Stimulated activated CD4-positive, alpha-beta T cell treated with anti-CD3 and anti-CD28 coated beads, Interleukin-1b, Interleukin-23, amount 100 ng/mL, for 1 hour (primary cell): Measurements from ENCODE around the gene LIF.

ENCODE experiments used
- DNase-seq, 2 donors: peaks; one replicate each; pipeline ENCODE4 v3.0.0-alpha.2; 2020; ENCODE audit warnings: low read depth in 2 of 2

LIF gene

GRCh38 chr22:30245985-30246813 is at the start of gene LIF:
TSS of gene LIF (minus strand) at chr22:30246759. CDS start at chr22:30246695, 64 bp downstream.
- no peak for DNase-seq

GRCh38 chr22:30296324-30296723 is 49.8 kb upstream of the LIF start:
- no peak for DNase-seq

- DNase-seq, result no peak
These were observed 49.0 kb upstream of the LIF start for GRCh38 chr22:30295576-30295975.

- no peak for DNase-seq
These were observed 48.3 kb upstream of the LIF start for GRCh38 chr22:30294830-30295229.

- no peak for DNase-seq
These were observed 47.5 kb upstream of the LIF start for GRCh38 chr22:30294066-30294465.

- no peak for DNase-seq
These were observed 46.5 kb upstream of the LIF start for GRCh38 chr22:30293026-30293425.

DNA sequence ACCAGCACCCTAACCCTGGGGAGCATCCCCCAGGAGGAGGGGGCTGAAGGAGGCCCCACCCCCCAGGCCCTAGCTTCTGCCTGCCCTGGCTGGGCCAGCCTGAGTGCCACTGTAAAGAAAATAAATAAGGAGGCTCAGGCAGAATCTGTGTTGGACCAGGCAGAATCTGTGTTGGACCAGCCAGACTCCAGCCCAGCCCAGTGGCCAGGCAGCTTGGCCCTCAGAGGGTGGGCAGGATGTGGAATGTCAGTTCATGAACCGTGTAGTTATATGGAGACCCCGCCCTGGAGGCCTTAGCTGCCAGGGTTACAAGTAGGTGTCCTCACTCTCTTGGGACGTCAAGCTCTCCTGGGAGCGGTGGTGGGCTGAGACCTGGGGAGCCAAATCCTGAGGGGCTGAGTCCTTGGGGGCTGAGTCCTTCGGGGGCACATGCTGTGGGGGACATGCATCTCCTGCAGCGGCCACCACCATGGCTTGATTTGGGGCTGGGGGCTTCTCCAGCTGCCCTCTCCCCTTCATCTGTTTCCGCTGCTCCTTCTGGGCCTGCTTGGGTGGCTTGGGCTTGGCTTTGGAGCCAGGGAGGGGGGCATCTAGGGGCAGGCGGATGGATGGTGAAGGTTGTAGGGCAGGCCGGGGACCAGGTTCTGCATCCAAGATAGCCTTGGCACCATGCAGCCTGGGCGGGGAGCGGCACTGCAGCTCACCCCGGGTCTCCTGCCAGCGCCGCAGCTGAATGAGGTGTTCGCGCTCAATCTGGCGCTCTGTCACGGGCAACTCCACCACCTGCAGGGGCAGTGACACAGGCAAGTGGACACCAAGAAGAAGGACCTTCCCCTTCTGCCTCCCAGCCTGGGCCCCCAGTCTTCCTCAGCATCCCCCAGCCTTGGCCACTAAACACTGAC is 45.8 kb upstream of the LIF start:
- no peak for DNase-seq

DNA sequence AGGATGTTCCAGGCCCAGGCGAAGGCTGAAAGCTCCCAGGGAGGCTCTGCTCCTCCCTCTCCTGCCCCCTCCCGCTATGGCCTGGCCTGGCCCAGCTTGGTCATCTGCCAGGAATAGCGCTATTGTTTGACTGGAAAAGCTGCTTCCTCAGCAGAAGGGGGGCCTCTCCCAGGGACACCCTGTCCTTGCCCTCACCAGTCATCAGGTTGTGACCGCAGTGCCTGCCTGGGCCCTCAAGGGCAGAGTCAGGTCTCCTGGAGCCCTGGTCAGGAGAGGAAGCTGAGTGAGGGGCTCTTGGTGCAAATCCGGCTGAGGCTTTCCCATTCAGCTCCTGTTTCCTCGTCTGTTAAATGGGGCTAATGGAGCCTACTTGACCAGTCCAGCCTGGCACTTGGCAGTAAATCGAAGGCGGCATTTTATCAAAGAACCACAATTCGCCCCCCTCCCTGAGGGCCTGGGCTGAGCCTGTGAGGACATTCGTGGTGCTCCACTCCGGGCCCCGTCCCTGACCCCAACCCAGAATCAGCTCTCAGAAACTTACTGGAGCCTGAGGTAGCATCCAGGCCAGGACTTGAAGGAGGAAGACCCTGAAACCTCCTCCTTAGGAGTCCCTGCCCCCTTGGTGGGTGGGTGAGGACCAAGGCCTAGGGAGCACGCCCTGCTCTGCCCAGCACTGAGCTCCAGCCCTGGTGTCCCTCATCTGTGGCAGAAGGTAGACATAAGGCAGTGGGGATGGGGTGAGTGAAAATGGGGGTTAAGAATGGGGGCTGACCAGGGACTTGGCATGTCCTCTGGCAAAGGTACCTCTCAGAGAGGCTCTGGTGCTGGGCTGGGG is 44.7 kb upstream of the LIF start:
- no peak for DNase-seq

- DNase-seq, result no peak
These were observed 43.9 kb upstream of the LIF start for GRCh38 chr22:30290342-30291057.

DNA sequence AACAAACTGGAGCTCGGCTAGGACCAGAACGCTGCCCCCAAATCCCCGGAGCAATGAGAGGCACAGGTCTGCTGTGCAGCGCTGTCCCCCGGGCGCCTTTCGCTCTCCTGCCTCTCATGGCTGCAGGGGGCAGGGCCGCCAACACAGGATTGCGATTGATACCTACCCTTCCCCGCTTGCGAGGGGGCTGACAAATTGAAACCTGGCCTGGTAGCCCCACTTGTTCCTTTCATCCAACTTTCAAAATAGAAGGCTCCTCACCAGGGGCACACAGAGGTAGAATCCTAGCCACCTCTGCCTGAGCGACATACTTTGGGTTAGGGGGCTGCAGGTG is 43.4 kb upstream of the LIF start:
- no peak for DNase-seq

DNA sequence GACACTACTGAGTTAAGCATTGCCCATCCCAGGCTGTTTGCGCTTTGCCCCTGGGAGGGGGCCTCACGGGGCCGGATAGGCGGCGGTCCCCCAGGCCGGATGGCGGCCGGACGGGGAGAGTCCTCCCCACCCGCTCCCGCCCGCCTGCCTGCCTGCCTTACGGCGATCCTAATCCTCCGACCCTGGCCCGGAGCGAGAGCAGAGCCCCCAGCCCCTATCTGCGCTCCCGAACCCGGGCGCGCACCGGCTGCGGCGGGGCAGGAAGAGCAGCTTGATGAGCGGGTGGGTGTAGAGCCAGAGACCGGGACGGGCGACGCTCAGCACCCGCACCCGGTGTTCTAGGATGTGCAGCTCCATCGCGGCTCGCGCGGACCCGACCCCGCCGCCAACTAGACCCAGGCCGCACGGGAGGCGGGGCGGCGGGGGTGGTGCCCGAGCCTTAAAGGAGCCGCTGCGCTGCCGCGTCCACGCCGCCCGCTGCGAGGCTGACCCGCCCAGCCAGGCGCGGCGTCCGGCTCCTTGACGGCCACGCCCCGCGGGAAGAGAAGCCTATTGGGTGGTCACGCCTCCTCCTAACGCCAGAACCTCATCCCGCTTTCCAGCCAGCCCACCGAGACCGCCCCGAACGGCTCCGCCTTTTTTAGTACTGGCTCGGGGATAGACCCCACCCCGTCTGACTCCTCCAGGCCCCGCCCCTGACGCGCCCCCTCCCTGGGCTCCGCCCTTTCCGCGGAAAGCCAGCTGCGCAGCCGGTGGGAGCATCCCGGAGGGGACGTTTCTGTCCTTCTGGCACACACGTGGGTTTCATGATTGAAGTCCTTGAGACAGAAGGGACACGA is 42.8 kb upstream of the LIF start, which contains the start of gene CASTOR1:
TSS of gene CASTOR1 (minus strand) at position 365 of the 839 bp plus-strand sequence. CDS start at position 357, 8 bp downstream.
- DNase-seq, result peak; percentile 65 to 83

DNA sequence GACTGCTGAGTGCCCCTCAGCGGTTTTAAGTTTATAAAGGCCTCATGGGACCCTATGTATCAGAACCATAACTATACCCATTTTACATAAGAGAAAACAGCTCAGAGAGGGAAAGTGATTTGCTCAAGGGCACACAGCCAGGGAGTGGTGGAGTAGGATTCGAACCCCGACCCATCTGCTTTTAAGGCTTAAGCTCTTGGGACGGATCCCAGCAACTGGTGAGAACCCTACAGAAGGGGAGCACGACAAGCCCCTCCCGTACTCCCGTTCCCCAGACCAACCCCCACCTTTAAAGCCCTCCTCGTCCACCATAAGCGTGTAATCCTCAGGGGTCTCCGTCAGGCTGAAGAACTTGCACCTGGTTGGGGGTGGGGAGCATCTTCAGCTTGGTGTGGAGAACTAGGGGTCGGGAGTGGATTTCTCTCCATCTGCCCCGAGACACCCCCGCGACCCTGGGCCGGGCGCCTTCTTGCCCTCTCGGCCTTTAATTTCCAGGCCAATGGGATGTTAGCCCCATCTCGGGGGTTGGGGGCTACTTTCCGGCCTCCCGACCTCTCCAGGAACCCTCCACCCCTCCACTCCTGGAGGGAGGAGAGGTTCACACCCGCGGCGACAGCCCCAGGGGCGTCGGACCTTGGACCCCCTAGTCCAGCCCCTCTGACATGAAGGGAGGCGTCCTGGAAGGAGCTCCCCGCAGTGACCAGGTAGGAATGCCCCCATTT is 42.0 kb upstream of the LIF start:
- DNase-seq, result no peak

DNA sequence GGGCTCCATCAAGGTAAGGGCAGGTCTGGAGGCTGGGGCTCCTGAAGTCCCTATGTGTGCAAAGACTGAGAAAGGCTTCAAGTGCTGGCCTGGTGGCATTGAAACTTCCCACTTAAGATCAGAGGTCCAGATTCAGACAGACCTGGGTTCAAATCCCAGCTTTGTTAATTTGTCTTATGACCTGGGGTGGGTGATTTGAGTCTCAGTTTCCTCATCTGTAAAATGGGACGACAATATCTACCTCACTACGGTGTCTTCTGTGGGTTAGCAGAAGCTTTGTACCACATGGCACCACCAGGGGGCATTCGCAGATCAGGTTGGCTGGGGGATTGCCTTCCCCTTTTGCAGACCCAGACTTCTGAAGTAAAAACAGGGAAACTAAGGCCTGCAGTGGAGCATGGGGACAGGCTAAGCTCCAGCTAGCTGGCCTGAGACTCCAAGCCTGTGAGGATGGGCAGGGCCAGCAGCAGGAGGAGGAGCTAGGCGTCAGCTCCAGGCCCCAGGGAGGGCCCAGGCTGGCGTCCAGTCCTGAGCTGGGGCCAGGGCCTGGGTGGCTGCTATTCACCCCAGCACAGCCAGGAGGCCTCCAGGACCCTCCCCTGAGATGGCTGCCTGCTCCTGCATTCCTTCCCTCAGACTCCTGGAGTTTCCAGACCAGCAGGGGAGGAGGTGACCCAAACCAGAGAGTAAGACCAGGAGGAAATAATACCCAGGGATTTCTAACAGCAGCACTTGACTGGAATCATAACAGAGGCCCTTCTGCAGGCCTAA is 41.3 kb upstream of the LIF start:
- peak; percentile 74 to 87 for DNase-seq

- peak; percentile 75 to 88 for DNase-seq
These were observed 40.5 kb upstream of the LIF start for GRCh38 chr22:30286813-30287647.

GRCh38 chr22:30286331-30286730 is 39.8 kb upstream of the LIF start:
- DNase-seq, result no peak

- no peak for DNase-seq
These were observed 39.3 kb upstream of the LIF start for GRCh38 chr22:30285846-30286200.

DNA sequence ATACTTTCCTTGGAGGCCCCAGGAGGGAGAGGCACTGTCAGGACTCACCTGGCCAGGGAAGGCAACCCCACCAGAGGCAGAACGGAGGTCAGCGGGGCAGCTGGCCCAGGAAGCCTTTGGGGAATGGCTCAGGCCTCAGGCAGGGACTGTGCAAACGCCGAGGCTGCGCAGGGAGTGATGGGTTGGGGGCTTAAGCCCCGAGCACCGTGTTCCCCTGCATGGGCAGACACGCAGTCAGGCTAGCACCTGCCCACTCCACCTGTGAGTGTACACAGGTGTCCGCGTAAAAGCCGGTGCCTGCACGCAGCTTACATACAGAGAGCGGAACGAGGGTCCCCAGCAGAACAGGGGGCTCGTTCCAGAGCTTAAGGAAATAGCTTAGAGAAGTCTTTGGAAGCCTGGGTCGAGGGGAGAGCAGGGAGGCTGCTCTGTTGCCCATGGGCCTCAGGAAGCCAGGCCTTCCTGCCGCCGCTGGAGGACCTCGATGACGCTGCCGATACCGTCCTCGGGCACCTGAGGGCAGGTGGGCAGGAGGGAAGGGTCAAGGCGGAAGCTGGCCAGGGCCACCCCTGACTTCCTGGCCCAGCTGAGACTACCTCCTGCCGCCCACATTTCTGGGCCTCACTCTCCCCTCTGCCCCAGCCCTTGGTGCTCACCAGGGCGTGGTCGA is 38.8 kb upstream of the LIF start:
- no peak for DNase-seq
